IgD-negative memory B cell (primary cell): ENCODE data around the gene IL13. TPM values are rescaled to one million over a fixed set of nuclear protein-coding genes. Genes with fewer than 3 reads are reported as not detected.

Experiments
- H3K27ac Mint-ChIP-seq, 3 donors: one replicate each; pipeline ENCODE4 v1.8.0; 2020 to 2022; ENCODE audit warnings: mild to moderate bottlenecking in 3 of 3, mixed read lengths in 3 of 3, moderate library complexity in 1 of 3
- H3K27me3 Mint-ChIP-seq: one replicate; pipeline ENCODE4 v1.8.0; 2021; ENCODE audit warnings: mixed read lengths
- H3K36me3 Mint-ChIP-seq: one replicate; pipeline ENCODE4 v1.8.0; 2020; ENCODE audit warnings: mild to moderate bottlenecking, mixed read lengths
- H3K4me1 Mint-ChIP-seq, 3 donors: one replicate each; pipeline ENCODE4 v1.8.0; 2020 to 2022; ENCODE audit warnings: mixed read lengths in 3 of 3, mild to moderate bottlenecking in 1 of 3
- H3K4me3 Mint-ChIP-seq, 4 donors: one replicate each; pipeline ENCODE4 v1.8.0; 2020 to 2022; ENCODE audit warnings: mild to moderate bottlenecking in 4 of 4, mixed read lengths in 4 of 4, moderate library complexity in 3 of 4
- H3K9me3 Mint-ChIP-seq, 3 donors: one replicate each; pipeline ENCODE4 v1.8.0; 2020 to 2021; ENCODE audit warnings: mixed read lengths in 3 of 3, mild to moderate bottlenecking in 1 of 3
- polyA plus RNA-seq: library from polyadenylated mRNA; unstranded; fragments of 300-500 nt; fragmentation: Illumina TruSeq; gene quantifications from one replicate; pipeline ENCODE4 v1.2.3, GENCODE V29; 2021

IL13 gene
- polyA plus RNA-seq, 1 donor from 2014 or later: not detected

- H3K9me3 Mint-ChIP-seq: no peaks in the 10 kb centered on the region
- H3K27ac Mint-ChIP-seq: peak overlapping the region in 2 of 3 donors; percentile 52 to 75
- peaks cover 4% of the 10 kb centered on the region for H3K27me3 Mint-ChIP-seq
- no peaks in the 10 kb centered on the region for H3K36me3 Mint-ChIP-seq
- peak overlapping the region in 3 of 4 donors; percentile 6 to 86 (median 83) for H3K4me3 Mint-ChIP-seq
- H3K4me1 Mint-ChIP-seq: peaks cover 8 to 19% (median 9%) of the 10 kb centered on the region in 3 donors
These were observed 5.2 kb downstream of the IL13 start for GRCh38 chr5:132662925-132663770.

- Mint-ChIP-seq H3K4me3 (peak overlapping the region in 3 of 4 donors; percentile 14 to 83 (median 28)), H3K4me1 (peaks cover 8 to 19% (median 9%) of the 10 kb centered on the region in 3 donors), H3K27ac (peak overlapping the region in 2 of 3 donors; percentile 34 to 87), H3K9me3 (no peaks in the 10 kb centered on the region), H3K27me3 (peaks cover 4% of the 10 kb centered on the region), H3K36me3 (no peaks in the 10 kb centered on the region)
These were observed 6.1 kb downstream of the IL13 start for GRCh38 chr5:132663771-132664695.

GRCh38 chr5:132664696-132665209, 6.8 kb downstream of the IL13 start:
- Mint-ChIP-seq H3K9me3 (no peaks in the 10 kb centered on the region), H3K4me3 (no peak overlapping the region), H3K4me1 (peaks cover 8 to 19% (median 9%) of the 10 kb centered on the region in 3 donors), H3K27ac (no peak overlapping the region), H3K36me3 (no peaks in the 10 kb centered on the region), H3K27me3 (peaks cover 4% of the 10 kb centered on the region)

- H3K9me3 Mint-ChIP-seq: no peaks in the 10 kb centered on the region
- peaks cover 8 to 18% (median 9%) of the 10 kb centered on the region in 3 donors for H3K4me1 Mint-ChIP-seq
- no peak overlapping the region for H3K27ac Mint-ChIP-seq
These were observed 7.7 kb downstream of the IL13 start for GRCh38 chr5:132665574-132666080.

GRCh38 chr5:132666310-132667123, 8.5 kb downstream of the IL13 start:
- Mint-ChIP-seq H3K9me3 (peaks cover 0 to 5% (median 0%) of the 10 kb centered on the region in 3 donors), H3K4me1 (peaks cover 9 to 15% (median 10%) of the 10 kb centered on the region in 3 donors), H3K27ac (no peak overlapping the region), H3K27me3 (peaks cover 4% of the 10 kb centered on the region), H3K36me3 (peaks cover 2% of the 10 kb centered on the region), H3K4me3 (no peak overlapping the region)

More at GRCh38 chr5:132665574-132666080, 7.7 kb downstream of the IL13 start:
- peaks cover 4% of the 10 kb centered on the region for H3K27me3 Mint-ChIP-seq
- H3K36me3 Mint-ChIP-seq: peaks cover 2% of the 10 kb centered on the region
- no peak overlapping the region for H3K4me3 Mint-ChIP-seq

GRCh38 chr5:132667309-132667708, 9.3 kb downstream of the IL13 start:
- Mint-ChIP-seq H3K27me3 (peaks cover 4% of the 10 kb centered on the region), H3K4me1 (peaks cover 9 to 12% (median 10%) of the 10 kb centered on the region in 3 donors), H3K4me3 (peak overlapping the region in 1 of 4 donors; percentile 41), H3K9me3 (peaks cover 0 to 5% (median 0%) of the 10 kb centered on the region in 3 donors), H3K27ac (peak overlapping the region in 1 of 3 donors; percentile 27), H3K36me3 (peaks cover 2% of the 10 kb centered on the region)

GRCh38 chr5:132667761-132668705, 10.1 kb downstream of the IL13 start:
- Mint-ChIP-seq H3K36me3 (peaks cover 2% of the 10 kb centered on the region), H3K9me3 (peaks cover 0 to 5% (median 0%) of the 10 kb centered on the region in 3 donors), H3K4me1 (peaks cover 4 to 10% (median 9%) of the 10 kb centered on the region in 3 donors), H3K27ac (peak overlapping the region in 1 of 3 donors; percentile 27), H3K27me3 (peaks cover 4% of the 10 kb centered on the region), H3K4me3 (peak overlapping the region in 1 of 4 donors; percentile 41)

- Mint-ChIP-seq H3K9me3 (peaks cover 0 to 5% (median 0%) of the 10 kb centered on the region in 3 donors), H3K4me3 (no peak overlapping the region), H3K27me3 (peaks cover 4% of the 10 kb centered on the region), H3K4me1 (peaks cover 0 to 5% (median 1%) of the 10 kb centered on the region in 3 donors), H3K36me3 (peaks cover 2% of the 10 kb centered on the region), H3K27ac (no peak overlapping the region)
These were observed 10.9 kb downstream of the IL13 start for GRCh38 chr5:132668706-132669454.

GRCh38 chr5:132669455-132669820, 11.5 kb downstream of the IL13 start:
- H3K27me3 Mint-ChIP-seq: peaks cover 3% of the 10 kb centered on the region
- no peak overlapping the region for H3K27ac Mint-ChIP-seq
- H3K36me3 Mint-ChIP-seq: peaks cover 2% of the 10 kb centered on the region
- H3K4me3 Mint-ChIP-seq: no peak overlapping the region
- H3K4me1 Mint-ChIP-seq: peaks cover 0 to 2% (median 1%) of the 10 kb centered on the region in 3 donors
- H3K9me3 Mint-ChIP-seq: peaks cover 0 to 5% (median 0%) of the 10 kb centered on the region in 3 donors

GRCh38 chr5:132669966-132670882, 12.3 kb downstream of the IL13 start:
- no peak overlapping the region for H3K27ac Mint-ChIP-seq
- H3K4me1 Mint-ChIP-seq: peaks cover 0 to 6% (median 3%) of the 10 kb centered on the region in 3 donors
- H3K36me3 Mint-ChIP-seq: peaks cover 2% of the 10 kb centered on the region
- peaks cover 3% of the 10 kb centered on the region for H3K27me3 Mint-ChIP-seq
- H3K9me3 Mint-ChIP-seq: peaks cover 0 to 5% (median 0%) of the 10 kb centered on the region in 3 donors
- H3K4me3 Mint-ChIP-seq: no peak overlapping the region

- Mint-ChIP-seq H3K36me3 (peaks cover 2% of the 10 kb centered on the region), H3K27ac (peak overlapping the region in 1 of 3 donors; percentile 24), H3K9me3 (peaks cover 0 to 5% (median 0%) of the 10 kb centered on the region in 3 donors), H3K27me3 (peaks cover 3% of the 10 kb centered on the region), H3K4me1 (peaks cover 0 to 7% (median 5%) of the 10 kb centered on the region in 3 donors), H3K4me3 (no peak overlapping the region)
These were observed 13.0 kb downstream of the IL13 start for GRCh38 chr5:132671000-132671399.
